Epithelial cell of proximal tubule (primary cell): ENCODE results near the gene TREML2. TPM values are rescaled to one million over a fixed set of nuclear protein-coding genes. Genes with fewer than 3 reads are reported as not detected.

Experiments used
- DNase-seq: peaks from one replicate; pipeline ENCODE4 v3.0.0-alpha.2; 2011; ENCODE audit warnings: low read depth
- H3K4me3 ChIP-seq: 2 replicates; pipeline ENCODE4 v1.5.1; 2011; ENCODE audit warnings: low read depth, mild to moderate bottlenecking, low read length
- total RNA-seq: library from RNA; depleted of rRNA; stranded (reverse); fragments of >200 nt; gene quantifications from 2 replicates; pipeline ENCODE4 v1.2.3, GENCODE V29; 2015
- TF ChIP-seq, protein P1 (sequence below): conservative IDR thresholded peaks from 2 replicates; pipeline ENCODE4 v1.5.1; 2012; ENCODE audit warnings: low read depth, mild to moderate bottlenecking, low read length

Gene TREML2
- total RNA-seq, 1 donor from 2014 or later = not detected

DNA sequence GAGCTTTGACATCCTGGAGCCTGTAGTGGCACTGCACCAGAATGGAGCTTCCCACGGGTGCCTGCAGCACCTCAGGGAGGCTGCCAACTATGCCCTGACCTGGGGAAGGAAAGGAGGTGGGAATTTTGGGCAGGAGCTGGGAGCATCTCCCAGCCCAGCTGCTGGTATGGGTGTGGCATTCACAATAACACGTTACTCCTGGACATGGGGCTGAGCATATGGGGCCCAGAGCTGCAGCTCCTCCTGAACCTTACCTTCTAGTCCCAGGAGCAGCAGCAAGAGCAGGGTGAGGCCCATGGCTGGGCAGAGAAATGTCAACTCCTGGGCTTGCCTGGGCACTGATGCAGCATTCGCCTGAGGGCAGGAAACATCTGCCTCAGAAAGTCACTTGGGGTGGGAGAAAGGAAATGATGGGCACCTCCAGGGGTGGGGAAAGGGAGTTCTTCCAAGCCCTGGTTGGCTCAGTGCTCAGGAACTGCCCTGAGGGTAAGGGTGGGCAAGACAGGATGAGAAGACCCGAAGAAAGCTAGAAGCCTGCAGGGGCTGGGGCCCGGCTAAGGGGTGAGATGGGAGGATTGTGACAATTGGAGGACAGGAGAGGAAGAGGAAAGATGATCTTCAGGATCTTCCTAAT, 46.8 kb downstream of the TREML2 start, which contains the start of gene TREML1:
Gene TREML1, minus strand, starts transcription at position 356 of the 634 bp plus-strand sequence. Its CDS starts 59 bp downstream, at position 297.
- no peak for DNase-seq
- TF ChIP-seq, protein P1, sequence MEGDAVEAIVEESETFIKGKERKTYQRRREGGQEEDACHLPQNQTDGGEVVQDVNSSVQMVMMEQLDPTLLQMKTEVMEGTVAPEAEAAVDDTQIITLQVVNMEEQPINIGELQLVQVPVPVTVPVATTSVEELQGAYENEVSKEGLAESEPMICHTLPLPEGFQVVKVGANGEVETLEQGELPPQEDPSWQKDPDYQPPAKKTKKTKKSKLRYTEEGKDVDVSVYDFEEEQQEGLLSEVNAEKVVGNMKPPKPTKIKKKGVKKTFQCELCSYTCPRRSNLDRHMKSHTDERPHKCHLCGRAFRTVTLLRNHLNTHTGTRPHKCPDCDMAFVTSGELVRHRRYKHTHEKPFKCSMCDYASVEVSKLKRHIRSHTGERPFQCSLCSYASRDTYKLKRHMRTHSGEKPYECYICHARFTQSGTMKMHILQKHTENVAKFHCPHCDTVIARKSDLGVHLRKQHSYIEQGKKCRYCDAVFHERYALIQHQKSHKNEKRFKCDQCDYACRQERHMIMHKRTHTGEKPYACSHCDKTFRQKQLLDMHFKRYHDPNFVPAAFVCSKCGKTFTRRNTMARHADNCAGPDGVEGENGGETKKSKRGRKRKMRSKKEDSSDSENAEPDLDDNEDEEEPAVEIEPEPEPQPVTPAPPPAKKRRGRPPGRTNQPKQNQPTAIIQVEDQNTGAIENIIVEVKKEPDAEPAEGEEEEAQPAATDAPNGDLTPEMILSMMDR = no peak
- H3K4me3 ChIP-seq = no peak within 1 kb of the TSS

DNA sequence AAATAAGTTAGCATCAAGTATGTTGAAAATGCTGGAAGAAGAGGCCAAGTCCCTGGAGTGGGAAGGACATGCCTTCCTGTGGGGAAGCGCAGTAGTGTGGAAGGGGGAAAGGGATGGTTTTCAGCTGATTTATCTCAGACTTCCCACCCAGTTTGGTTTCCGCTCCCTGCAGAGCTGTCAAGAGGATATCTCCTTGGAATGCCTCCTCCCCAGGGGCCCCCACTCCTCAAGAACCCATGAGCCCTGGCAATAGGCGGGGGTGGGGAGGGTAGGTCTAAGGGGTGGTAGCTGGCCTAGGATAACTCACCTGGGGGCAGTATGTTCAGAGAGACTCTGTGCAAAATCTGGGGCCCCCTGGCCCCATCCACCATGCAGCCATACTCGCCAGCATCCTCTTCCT, 47.5 kb downstream of the TREML2 start:
- TF ChIP-seq, protein P1 = no peak

DNA sequence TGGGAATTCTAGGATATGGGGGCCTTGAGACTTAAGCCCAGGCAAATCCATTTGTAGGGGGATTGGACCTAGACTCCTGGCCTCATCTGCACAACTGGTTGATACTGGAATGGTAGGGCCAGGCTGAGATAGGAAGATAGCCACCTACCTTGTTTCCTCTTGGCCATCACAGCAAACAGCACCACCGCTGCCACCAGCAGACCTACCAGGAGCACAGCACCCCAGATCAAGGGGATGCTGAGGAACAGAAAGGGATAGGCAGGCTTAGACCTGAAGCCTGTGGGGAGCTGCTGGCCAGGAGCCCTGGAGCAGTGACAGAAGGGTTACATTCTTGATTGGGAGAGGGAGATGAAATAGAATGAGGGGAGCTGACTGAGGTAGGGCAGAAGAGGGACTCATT, 50.3 kb downstream of the TREML2 start:
- TF ChIP-seq, protein P1 = no peak
- DNase-seq = no peak

More for the DNA sequence above, 47.5 kb downstream of the TREML2 start:
- no peak for DNase-seq
- H3K4me3 ChIP-seq = no peak overlapping the region

DNA sequence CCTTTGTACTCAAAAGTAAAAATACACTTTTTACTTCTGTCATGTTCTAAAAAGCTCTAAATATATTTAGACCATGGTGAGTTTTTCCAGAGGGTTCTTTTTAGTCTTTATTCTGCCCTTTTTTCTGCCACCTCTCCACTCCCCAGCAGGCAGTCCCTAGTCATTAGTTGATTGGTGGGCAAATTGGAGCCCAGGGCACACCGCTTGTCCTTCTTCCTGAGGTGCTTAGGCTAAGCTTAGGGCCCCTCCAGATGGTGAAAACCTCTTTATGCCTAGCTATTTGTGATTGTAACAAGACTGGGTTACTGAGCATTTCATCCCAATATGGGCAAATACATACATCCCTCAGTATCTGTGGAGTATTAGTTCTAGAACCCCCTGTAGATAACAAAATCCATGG, 53.0 kb downstream of the TREML2 start:
- no peak overlapping the region for H3K4me3 ChIP-seq
- TF ChIP-seq, protein P1 = no peak
- DNase-seq = no peak

More for the DNA sequence above, 50.3 kb downstream of the TREML2 start:
- no peak overlapping the region for H3K4me3 ChIP-seq

Other genes with a start within 250 kb of the TREML2 start
- 0.58 and 2.2 TPM in 2 replicates for gene UNC5CL, start 161.9 kb downstream of the TREML2 start, total RNA-seq
- not detected in 2 replicates for gene TSPO2, start 158.7 kb downstream of the TREML2 start, total RNA-seq
- not detected in 2 replicates for gene APOBEC2, start 147.9 kb downstream of the TREML2 start, total RNA-seq
- 15.7 and 19.5 TPM in 2 replicates for gene OARD1, start 128.8 kb downstream of the TREML2 start, total RNA-seq
- gene NFYA, start 128.2 kb downstream of the TREML2 start, total RNA-seq = 9.1 and 23.9 TPM in 2 replicates
- gene TREML1, start 46.8 kb downstream of the TREML2 start, total RNA-seq = not detected in 2 replicates
- gene TREM2, start 38.0 kb downstream of the TREML2 start, total RNA-seq = not detected in 2 replicates
- not detected in 2 replicates for gene TREML4, start 27.2 kb upstream of the TREML2 start, total RNA-seq
- 2.0 TPM in 1 of 2 replicates, not detected in the other for gene TREM1, start 85.5 kb upstream of the TREML2 start, total RNA-seq
- not detected in 2 replicates for gene NCR2, start 134.5 kb upstream of the TREML2 start, total RNA-seq